HepG2 (cell line): ENCODE results near the gene CYLD. TPM values are rescaled to one million over a fixed set of nuclear protein-coding genes. Genes with fewer than 3 reads are reported as not detected.

ENCODE experiments used
- AKAP8 ChIP-seq: sonication (generic); formaldehyde crosslinking; IDR thresholded peaks from 2 replicates; pipeline ENCODE4 v1.5.1; 2020; ENCODE audit warnings: mild to moderate bottlenecking, missing genetic modification reagents
- CREB1 ChIP-seq, 2 experiments: fragments of 450-650 bp in 1 of 2; IDR thresholded peaks; 2 replicates each; pipeline ENCODE4 v1.6.1; 2016 to 2017; ENCODE audit warnings: control low read depth in 1 of 2, mild to moderate bottlenecking in 1 of 2, missing compliant biosample characterization in 1 of 2, missing genetic modification characterization in 1 of 2
- HOXA5 ChIP-seq: sonication (generic); formaldehyde crosslinking; IDR thresholded peaks from 2 replicates; pipeline ENCODE4 v1.4.0; 2020; ENCODE audit warnings: missing genetic modification reagents
- MTA1 ChIP-seq: sonication (generic); formaldehyde crosslinking; IDR thresholded peaks from 2 replicates; pipeline ENCODE4 v1.4.0; 2020; ENCODE audit warnings: missing genetic modification reagents, mild to moderate bottlenecking, borderline replicate concordance
- MYPOP ChIP-seq: sonication (generic); formaldehyde crosslinking; IDR thresholded peaks from 2 replicates; pipeline ENCODE4 v1.8.1; 2023; ENCODE audit warnings: mild to moderate bottlenecking, moderate library complexity, missing genetic modification reagents
- STAT6 ChIP-seq: sonication (generic); formaldehyde crosslinking; IDR thresholded peaks from 2 replicates; pipeline ENCODE4 v1.4.0; 2020; ENCODE audit warnings: missing genetic modification reagents, mild to moderate bottlenecking, borderline replicate concordance
- polyA plus RNA-seq, 8 experiments: library from polyadenylated mRNA; depleted of rRNA in 3 of 8; stranded (reverse) in 7 of 8; unstranded in 1 of 8; fragments of >200 nt; fragmentation: Illumina TruSeq in 4 of 8; extraction: Trizol in 4 of 8; gene quantifications; 2 replicates each; pipeline versions ENCODE4 v1.2.1 to v1.2.3, GENCODE V29; 2011 to 2016; ENCODE audit warnings: low read depth in 4 of 8, missing spikeins in 1 of 8, mixed read lengths in 1 of 8; ENCODE audit not compliant: insufficient read depth in 1 of 8
- total RNA-seq, 5 experiments: library from RNA; depleted of rRNA; stranded (reverse); fragments of >200 nt; fragmentation: Illumina TruSeq; extraction: Trizol; gene quantifications; 2 replicates each; pipeline ENCODE4 v1.2.3, GENCODE V29; 2016; ENCODE audit warnings: low read depth in 1 of 5
- TF ChIP-seq, protein P1 (sequence below): sonication (generic); formaldehyde crosslinking; IDR thresholded peaks from 2 replicates; pipeline ENCODE4 v1.5.1; 2020; ENCODE audit warnings: missing genetic modification reagents, mild to moderate bottlenecking, borderline replicate concordance
- TF ChIP-seq, protein P2 (sequence below): sonication (generic); formaldehyde crosslinking; IDR thresholded peaks from 2 replicates; pipeline ENCODE4 v1.4.0; 2020; ENCODE audit warnings: missing genetic modification reagents, mild to moderate bottlenecking, borderline replicate concordance
- TF ChIP-seq, protein P3 (sequence below): IDR thresholded peaks from 2 replicates; pipeline ENCODE4 v1.6.1; 2012; ENCODE audit warnings: low read length, improper control_type of control experiment

Gene CYLD
- total and polyA plus RNA-seq, 2 of the 13 experiments (the other 11 are each of a cell fraction or from before 2014, with no cell fraction given), result 6.1 to 11.4 TPM

DNA sequence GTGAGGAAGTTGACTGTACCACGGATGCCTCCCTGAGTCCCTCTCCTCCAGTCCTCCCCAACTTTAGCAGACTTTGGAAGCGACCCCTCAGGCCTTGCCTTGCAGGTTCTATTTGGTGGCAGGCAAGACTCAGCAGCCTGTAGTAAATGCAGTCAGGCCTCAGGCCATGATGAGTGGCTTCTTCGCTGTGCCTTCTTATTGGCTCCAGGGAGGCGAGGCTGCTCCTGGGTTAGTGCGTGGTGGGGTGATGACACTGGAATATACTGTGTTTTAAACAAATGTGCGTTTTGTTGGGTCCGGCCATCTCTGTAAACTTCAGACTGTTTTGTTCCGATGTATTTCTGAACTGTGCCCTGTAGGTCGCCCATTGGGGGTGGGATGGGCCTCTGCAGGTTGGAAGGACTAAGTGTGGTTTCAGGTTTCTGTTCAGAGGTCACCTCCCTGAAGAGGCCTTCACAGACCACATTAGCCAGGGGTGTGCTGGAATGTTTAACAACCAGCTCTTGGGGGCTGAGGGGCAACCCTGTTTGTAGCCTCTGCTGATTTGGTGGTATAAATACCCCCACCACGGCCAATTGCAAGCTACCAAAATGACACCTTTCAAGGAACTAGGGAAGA, 62.5 kb downstream of the CYLD start (continued):
- TF ChIP-seq STAT6 (CRISPR knock-in tag) (peak; percentile 86; the same call in 1 of the 2 replicates), MTA1 (CRISPR knock-in tag) (peak; percentile 71), HOXA5 (CRISPR knock-in tag) (no peak), MYPOP (CRISPR knock-in tag) (no peak), CREB1 (IDR thresholded peaks at IDR 0.05) (no peak), CREB1 (CRISPR knock-in tag; IDR thresholded peaks at IDR 0.05) (peak; percentile 44; the same call in 1 of the 2 replicates), AKAP8 (peak; percentile 80; the same call in 1 of the 2 replicates)
- TF ChIP-seq, protein P1, sequence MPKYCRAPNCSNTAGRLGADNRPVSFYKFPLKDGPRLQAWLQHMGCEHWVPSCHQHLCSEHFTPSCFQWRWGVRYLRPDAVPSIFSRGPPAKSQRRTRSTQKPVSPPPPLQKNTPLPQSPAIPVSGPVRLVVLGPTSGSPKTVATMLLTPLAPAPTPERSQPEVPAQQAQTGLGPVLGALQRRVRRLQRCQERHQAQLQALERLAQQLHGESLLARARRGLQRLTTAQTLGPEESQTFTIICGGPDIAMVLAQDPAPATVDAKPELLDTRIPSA (CRISPR knock-in tag), result no peak
- TF ChIP-seq, protein P2, sequence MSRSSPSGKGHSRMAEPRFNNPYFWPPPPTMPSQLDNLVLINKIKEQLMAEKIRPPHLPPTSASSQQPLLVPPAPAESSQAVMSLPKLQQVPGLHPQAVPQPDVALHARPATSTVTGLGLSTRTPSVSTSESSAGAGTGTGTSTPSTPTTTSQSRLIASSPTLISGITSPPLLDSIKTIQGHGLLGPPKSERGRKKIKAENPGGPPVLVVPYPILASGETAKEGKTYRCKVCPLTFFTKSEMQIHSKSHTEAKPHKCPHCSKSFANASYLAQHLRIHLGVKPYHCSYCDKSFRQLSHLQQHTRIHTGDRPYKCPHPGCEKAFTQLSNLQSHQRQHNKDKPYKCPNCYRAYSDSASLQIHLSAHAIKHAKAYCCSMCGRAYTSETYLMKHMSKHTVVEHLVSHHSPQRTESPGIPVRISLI, result no peak; the same call in 1 of the 2 replicates
- TF ChIP-seq, protein P3, sequence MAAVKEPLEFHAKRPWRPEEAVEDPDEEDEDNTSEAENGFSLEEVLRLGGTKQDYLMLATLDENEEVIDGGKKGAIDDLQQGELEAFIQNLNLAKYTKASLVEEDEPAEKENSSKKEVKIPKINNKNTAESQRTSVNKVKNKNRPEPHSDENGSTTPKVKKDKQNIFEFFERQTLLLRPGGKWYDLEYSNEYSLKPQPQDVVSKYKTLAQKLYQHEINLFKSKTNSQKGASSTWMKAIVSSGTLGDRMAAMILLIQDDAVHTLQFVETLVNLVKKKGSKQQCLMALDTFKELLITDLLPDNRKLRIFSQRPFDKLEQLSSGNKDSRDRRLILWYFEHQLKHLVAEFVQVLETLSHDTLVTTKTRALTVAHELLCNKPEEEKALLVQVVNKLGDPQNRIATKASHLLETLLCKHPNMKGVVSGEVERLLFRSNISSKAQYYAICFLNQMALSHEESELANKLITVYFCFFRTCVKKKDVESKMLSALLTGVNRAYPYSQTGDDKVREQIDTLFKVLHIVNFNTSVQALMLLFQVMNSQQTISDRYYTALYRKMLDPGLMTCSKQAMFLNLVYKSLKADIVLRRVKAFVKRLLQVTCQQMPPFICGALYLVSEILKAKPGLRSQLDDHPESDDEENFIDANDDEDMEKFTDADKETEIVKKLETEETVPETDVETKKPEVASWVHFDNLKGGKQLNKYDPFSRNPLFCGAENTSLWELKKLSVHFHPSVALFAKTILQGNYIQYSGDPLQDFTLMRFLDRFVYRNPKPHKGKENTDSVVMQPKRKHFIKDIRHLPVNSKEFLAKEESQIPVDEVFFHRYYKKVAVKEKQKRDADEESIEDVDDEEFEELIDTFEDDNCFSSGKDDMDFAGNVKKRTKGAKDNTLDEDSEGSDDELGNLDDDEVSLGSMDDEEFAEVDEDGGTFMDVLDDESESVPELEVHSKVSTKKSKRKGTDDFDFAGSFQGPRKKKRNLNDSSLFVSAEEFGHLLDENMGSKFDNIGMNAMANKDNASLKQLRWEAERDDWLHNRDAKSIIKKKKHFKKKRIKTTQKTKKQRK, result no peak
